Nephron (organoid): ENCODE results near the gene VEGFC.

ENCODE experiments used
- H3K27ac Mint-ChIP-seq, 3 experiments: 2 replicates each; pipeline ENCODE4 v1.8.0; 2020; ENCODE audit warnings: mixed read lengths in 3 of 3, mild to moderate bottlenecking in 2 of 3, moderate library complexity in 1 of 3
- H3K27me3 Mint-ChIP-seq: 2 replicates; pipeline ENCODE4 v1.8.0; 2021; ENCODE audit warnings: low read depth, mild to moderate bottlenecking, moderate library complexity, mixed read lengths
- H3K36me3 Mint-ChIP-seq: 2 replicates; pipeline ENCODE4 v1.8.0; 2020; ENCODE audit warnings: low read depth, mixed read lengths
- H3K4me1 Mint-ChIP-seq: 2 replicates; pipeline ENCODE4 v1.8.0; 2020; ENCODE audit warnings: mixed read lengths
- H3K4me3 Mint-ChIP-seq, 3 experiments: 2 replicates each; pipeline ENCODE4 v1.8.0; 2020; ENCODE audit warnings: mild to moderate bottlenecking in 3 of 3, mixed read lengths in 3 of 3, moderate library complexity in 2 of 3
- H3K9me3 Mint-ChIP-seq: 2 replicates; pipeline ENCODE4 v1.8.0; 2020; ENCODE audit warnings: mixed read lengths
- CTCF ChIP-seq, 3 experiments: fragments of 200-600 bp; sonication (generic); IDR thresholded peaks; one replicate each; pipeline ENCODE4 v1.5.0; 2021; ENCODE audit warnings: antibody characterized with exemption in 3 of 3; ENCODE audit not compliant: unreplicated experiment in 3 of 3

Gene VEGFC

GRCh38 chr4:176653401-176654220 is 139.1 kb downstream of the VEGFC start:
- no peaks in the 10 kb centered on the region for H3K4me1 Mint-ChIP-seq
- H3K9me3 Mint-ChIP-seq: no peaks in the 10 kb centered on the region
- H3K36me3 Mint-ChIP-seq: no peaks in the 10 kb centered on the region
- no peak overlapping the region for H3K4me3 Mint-ChIP-seq
- no peaks in the 10 kb centered on the region for H3K27me3 Mint-ChIP-seq
- no peak for TF ChIP-seq CTCF (IDR thresholded peaks at IDR 0.05; ENCODE audit: unreplicated experiment in 3 of 3)
- no peak overlapping the region for H3K27ac Mint-ChIP-seq

- H3K4me3 Mint-ChIP-seq: no peak overlapping the region
- H3K9me3 Mint-ChIP-seq: no peaks in the 10 kb centered on the region
- no peak overlapping the region for H3K27ac Mint-ChIP-seq
- H3K4me1 Mint-ChIP-seq: peaks cover 5% of the 10 kb centered on the region
- H3K27me3 Mint-ChIP-seq: no peaks in the 10 kb centered on the region
- no peak for TF ChIP-seq CTCF (IDR thresholded peaks at IDR 0.05; ENCODE audit: unreplicated experiment in 3 of 3)
- no peaks in the 10 kb centered on the region for H3K36me3 Mint-ChIP-seq
These were observed 146.4 kb downstream of the VEGFC start for GRCh38 chr4:176646311-176646710.

- H3K9me3 Mint-ChIP-seq: no peaks in the 10 kb centered on the region
- no peak for TF ChIP-seq CTCF (IDR thresholded peaks at IDR 0.05; ENCODE audit: unreplicated experiment in 3 of 3)
- H3K36me3 Mint-ChIP-seq: no peaks in the 10 kb centered on the region
- peaks cover 5% of the 10 kb centered on the region for H3K4me1 Mint-ChIP-seq
- H3K27ac Mint-ChIP-seq: peak overlapping the region in 2 of 3 experiments; percentile 27 to 41
- no peaks in the 10 kb centered on the region for H3K27me3 Mint-ChIP-seq
- no peak overlapping the region for H3K4me3 Mint-ChIP-seq
These were observed 147.3 kb downstream of the VEGFC start for GRCh38 chr4:176645246-176645960.

- H3K4me3 Mint-ChIP-seq: no peak overlapping the region
- H3K27ac Mint-ChIP-seq: no peak overlapping the region
- H3K4me1 Mint-ChIP-seq: peaks cover 5% of the 10 kb centered on the region
- no peaks in the 10 kb centered on the region for H3K36me3 Mint-ChIP-seq
- TF ChIP-seq CTCF (IDR thresholded peaks at IDR 0.05; ENCODE audit: unreplicated experiment in 3 of 3): no peak
- no peaks in the 10 kb centered on the region for H3K9me3 Mint-ChIP-seq
- no peaks in the 10 kb centered on the region for H3K27me3 Mint-ChIP-seq
These were observed 150.2 kb downstream of the VEGFC start for GRCh38 chr4:176642472-176642871.

GRCh38 chr4:176641237-176641636 is 151.5 kb downstream of the VEGFC start:
- Mint-ChIP-seq H3K4me3 (no peak overlapping the region), H3K9me3 (no peaks in the 10 kb centered on the region), H3K36me3 (no peaks in the 10 kb centered on the region), H3K27me3 (no peaks in the 10 kb centered on the region), H3K4me1 (peaks cover 5% of the 10 kb centered on the region), H3K27ac (no peak overlapping the region)
- TF ChIP-seq CTCF (IDR thresholded peaks at IDR 0.05; ENCODE audit: unreplicated experiment in 3 of 3): no peak
